Measurements from ENCODE around the gene MVB12B. TPM values are rescaled to one million over a fixed set of nuclear protein-coding genes. Genes with fewer than 3 reads are reported as not detected.

Gene MVB12B
- total RNA-seq, 1 experiment from 2014 or later: 10.9 TPM

DNA sequence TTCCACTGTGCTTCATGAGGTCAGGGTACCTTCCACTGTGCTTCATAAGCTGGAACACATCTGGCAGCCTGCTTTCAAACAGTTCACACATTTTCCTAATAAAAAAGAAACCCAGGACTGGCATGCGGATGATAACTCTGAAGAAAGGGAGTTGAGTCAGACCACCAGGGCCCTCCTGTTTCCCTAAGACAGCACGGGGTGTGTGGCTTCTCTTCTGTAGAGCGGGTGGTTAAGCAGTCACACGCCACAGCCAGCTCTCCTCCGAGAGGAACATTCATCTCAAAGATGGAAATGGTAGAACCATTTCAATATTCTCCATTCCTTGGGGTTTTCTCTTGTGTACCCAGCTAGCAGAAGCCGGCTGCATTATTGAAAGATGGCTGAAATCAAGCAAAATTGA, 159.0 kb downstream of the MVB12B start:
- ATAC-seq (no peak), DNase-seq (ENCODE audit: low read depth, low spot score) (no peak)
- no peaks in the 10 kb centered on the region for H3K79me2 ChIP-seq (ENCODE audit: insufficient read depth, low read length)
- ChIA-PET CTCF (no interaction called here), POLR2A (no interaction called here), RAD21 (ENCODE audit: low non-redundant PET in 1 of 2, low total read pairs in 2 of 2, uncharacterized antibody in 2 of 2, unreplicated experiment in 2 of 2) (no interaction called here)
- no peaks in the 10 kb centered on the region for H3K27me3 ChIP-seq (ENCODE audit: insufficient read depth, low read length)
- no peak overlapping the region for H3K9ac ChIP-seq (ENCODE audit: low read length)
- H2AFZ ChIP-seq (ENCODE audit: low read depth, low read length, poor library complexity, severe bottlenecking): no peak overlapping the region
- no peaks in the 10 kb centered on the region for H3K4me1 ChIP-seq (ENCODE audit: control insufficient read depth in 1 of 2, insufficient read depth in 2 of 2, low read length in 2 of 2)
- intact Hi-C loops (cut with micrococcal nuclease): no loop called here
- H3K27ac ChIP-seq (ENCODE audit: low read depth, low read length): no peak overlapping the region
- H3K9me3 ChIP-seq (ENCODE audit: control insufficient read depth in 1 of 2, insufficient read depth in 1 of 2, low read depth in 1 of 2, low read length in 2 of 2): no peaks in the 10 kb centered on the region
- no peak overlapping the region for H3K4me2 ChIP-seq (ENCODE audit: low read length)
- no peaks in the 10 kb centered on the region for H3K9me2 ChIP-seq (ENCODE audit: insufficient read depth)
- H3K4me3 ChIP-seq (replicated peaks in 1 of 2; ENCODE audit: low read depth in 1 of 2, low read length in 2 of 2): no peak overlapping the region
- no peaks in the 10 kb centered on the region for H4K20me1 ChIP-seq (ENCODE audit: insufficient read depth)
- BruUV-seq (replicated peaks): no TSS peak
- H3K36me3 ChIP-seq (ENCODE audit: control insufficient read depth in 1 of 2, insufficient read depth in 2 of 2, low read length in 2 of 2): no peaks in the 10 kb centered on the region
- no peak for TF ChIP-seq SRF (IDR thresholded peaks at IDR 0.05; ENCODE audit: low read depth)
- TF ChIP-seq ELF1 (IDR thresholded peaks at IDR 0.05; ENCODE audit: borderline replicate concordance, low read depth): no peak
- no peak for TF ChIP-seq YY1 (IDR thresholded peaks at IDR 0.05; ENCODE audit: extremely low read depth, insufficient replicate concordance, low read depth, low read length)
- TF ChIP-seq, protein P1, sequence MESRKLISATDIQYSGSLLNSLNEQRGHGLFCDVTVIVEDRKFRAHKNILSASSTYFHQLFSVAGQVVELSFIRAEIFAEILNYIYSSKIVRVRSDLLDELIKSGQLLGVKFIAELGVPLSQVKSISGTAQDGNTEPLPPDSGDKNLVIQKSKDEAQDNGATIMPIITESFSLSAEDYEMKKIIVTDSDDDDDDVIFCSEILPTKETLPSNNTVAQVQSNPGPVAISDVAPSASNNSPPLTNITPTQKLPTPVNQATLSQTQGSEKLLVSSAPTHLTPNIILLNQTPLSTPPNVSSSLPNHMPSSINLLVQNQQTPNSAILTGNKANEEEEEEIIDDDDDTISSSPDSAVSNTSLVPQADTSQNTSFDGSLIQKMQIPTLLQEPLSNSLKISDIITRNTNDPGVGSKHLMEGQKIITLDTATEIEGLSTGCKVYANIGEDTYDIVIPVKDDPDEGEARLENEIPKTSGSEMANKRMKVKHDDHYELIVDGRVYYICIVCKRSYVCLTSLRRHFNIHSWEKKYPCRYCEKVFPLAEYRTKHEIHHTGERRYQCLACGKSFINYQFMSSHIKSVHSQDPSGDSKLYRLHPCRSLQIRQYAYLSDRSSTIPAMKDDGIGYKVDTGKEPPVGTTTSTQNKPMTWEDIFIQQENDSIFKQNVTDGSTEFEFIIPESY (IDR thresholded peaks at IDR 0.05; ENCODE audit: extremely low read depth, insufficient replicate concordance, low read length): no peak
- no peak for TF ChIP-seq EZH2phosphoT487 (IDR thresholded peaks at IDR 0.05; ENCODE audit: borderline replicate concordance)

DNA sequence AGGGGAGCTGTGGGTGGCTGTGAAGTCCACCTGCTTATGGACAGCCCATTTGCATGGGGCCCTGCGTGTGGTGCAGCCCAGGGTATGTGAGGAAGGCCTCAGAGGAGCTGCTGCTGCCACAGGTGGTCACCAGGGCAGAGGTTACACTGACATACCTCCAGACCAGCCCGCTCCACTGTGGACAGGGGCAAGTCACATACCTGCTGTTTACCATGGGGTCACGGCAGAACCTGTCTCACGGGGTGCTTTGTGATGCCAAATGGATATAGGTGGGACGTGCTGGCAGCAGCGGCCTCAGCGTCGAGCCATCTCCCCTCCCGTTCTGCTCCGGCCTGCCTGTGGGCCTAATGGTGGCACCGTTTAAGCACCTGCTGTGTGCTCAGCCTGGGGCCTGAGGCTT, 159.6 kb downstream of the MVB12B start:
- ChIA-PET CTCF (no interaction called here), RAD21 (ENCODE audit: low non-redundant PET in 1 of 2, low total read pairs in 2 of 2, uncharacterized antibody in 2 of 2, unreplicated experiment in 2 of 2) (no interaction called here), POLR2A (no interaction called here)
- Histone ChIP-seq H3K4me3 (replicated peaks in 1 of 2; ENCODE audit: low read depth in 1 of 2, low read length in 2 of 2) (no peak overlapping the region), H4K20me1 (ENCODE audit: insufficient read depth) (no peaks in the 10 kb centered on the region), H3K27me3 (ENCODE audit: insufficient read depth, low read length) (no peaks in the 10 kb centered on the region), H3K36me3 (ENCODE audit: control insufficient read depth in 1 of 2, insufficient read depth in 2 of 2, low read length in 2 of 2) (no peaks in the 10 kb centered on the region), H3K79me2 (ENCODE audit: insufficient read depth, low read length) (no peaks in the 10 kb centered on the region), H3K4me1 (ENCODE audit: control insufficient read depth in 1 of 2, insufficient read depth in 2 of 2, low read length in 2 of 2) (no peaks in the 10 kb centered on the region), H3K9me2 (ENCODE audit: insufficient read depth) (no peaks in the 10 kb centered on the region), H3K4me2 (ENCODE audit: low read length) (no peak overlapping the region), H3K27ac (ENCODE audit: low read depth, low read length) (no peak overlapping the region), H3K9ac (ENCODE audit: low read length) (no peak overlapping the region), H3K9me3 (ENCODE audit: control insufficient read depth in 1 of 2, insufficient read depth in 1 of 2, low read depth in 1 of 2, low read length in 2 of 2) (no peaks in the 10 kb centered on the region), H2AFZ (ENCODE audit: low read depth, low read length, poor library complexity, severe bottlenecking) (no peak overlapping the region)
- DNase-seq (ENCODE audit: low read depth, low spot score): no peak
- TF ChIP-seq SP1 (IDR thresholded peaks at IDR 0.05; ENCODE audit: low read depth): no peak
- TF ChIP-seq, protein P1 (IDR thresholded peaks at IDR 0.05; ENCODE audit: extremely low read depth, insufficient replicate concordance, low read length): no peak
- no peak for TF ChIP-seq JUND (IDR thresholded peaks at IDR 0.05)
- TF ChIP-seq RAD21 (IDR thresholded peaks at IDR 0.05; ENCODE audit: low read depth): no peak
- TF ChIP-seq, protein P2, sequence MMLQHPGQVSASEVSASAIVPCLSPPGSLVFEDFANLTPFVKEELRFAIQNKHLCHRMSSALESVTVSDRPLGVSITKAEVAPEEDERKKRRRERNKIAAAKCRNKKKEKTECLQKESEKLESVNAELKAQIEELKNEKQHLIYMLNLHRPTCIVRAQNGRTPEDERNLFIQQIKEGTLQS (IDR thresholded peaks at IDR 0.05): no peak
- no peak for TF ChIP-seq POLR2A (IDR thresholded peaks at IDR 0.05; ENCODE audit: borderline replicate concordance, extremely low read depth, insufficient read depth, insufficient read length)
- no peak for TF ChIP-seq EZH2phosphoT487 (IDR thresholded peaks at IDR 0.05; ENCODE audit: borderline replicate concordance)
- TF ChIP-seq TCF7L2 (IDR thresholded peaks at IDR 0.05; ENCODE audit: borderline replicate concordance, extremely low read depth, insufficient read depth, insufficient read length): no peak
- TF ChIP-seq EZH2 (IDR thresholded peaks at IDR 0.05): no peak
- no peak for TF ChIP-seq EGR1 (IDR thresholded peaks at IDR 0.05; ENCODE audit: low read depth)
- TF ChIP-seq, protein P3, sequence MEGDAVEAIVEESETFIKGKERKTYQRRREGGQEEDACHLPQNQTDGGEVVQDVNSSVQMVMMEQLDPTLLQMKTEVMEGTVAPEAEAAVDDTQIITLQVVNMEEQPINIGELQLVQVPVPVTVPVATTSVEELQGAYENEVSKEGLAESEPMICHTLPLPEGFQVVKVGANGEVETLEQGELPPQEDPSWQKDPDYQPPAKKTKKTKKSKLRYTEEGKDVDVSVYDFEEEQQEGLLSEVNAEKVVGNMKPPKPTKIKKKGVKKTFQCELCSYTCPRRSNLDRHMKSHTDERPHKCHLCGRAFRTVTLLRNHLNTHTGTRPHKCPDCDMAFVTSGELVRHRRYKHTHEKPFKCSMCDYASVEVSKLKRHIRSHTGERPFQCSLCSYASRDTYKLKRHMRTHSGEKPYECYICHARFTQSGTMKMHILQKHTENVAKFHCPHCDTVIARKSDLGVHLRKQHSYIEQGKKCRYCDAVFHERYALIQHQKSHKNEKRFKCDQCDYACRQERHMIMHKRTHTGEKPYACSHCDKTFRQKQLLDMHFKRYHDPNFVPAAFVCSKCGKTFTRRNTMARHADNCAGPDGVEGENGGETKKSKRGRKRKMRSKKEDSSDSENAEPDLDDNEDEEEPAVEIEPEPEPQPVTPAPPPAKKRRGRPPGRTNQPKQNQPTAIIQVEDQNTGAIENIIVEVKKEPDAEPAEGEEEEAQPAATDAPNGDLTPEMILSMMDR (IDR thresholded peaks at IDR 0.05 in 2 of 3, conservative IDR thresholded peaks at IDR 0.05 in 1 of 3; ENCODE audit: borderline replicate concordance in 1 of 3, insufficient read depth in 1 of 3, low read depth in 2 of 3, low read length in 2 of 3): no peak
- ATAC-seq: no peak
- no TSS peak for BruUV-seq (replicated peaks)
- intact Hi-C loops (cut with micrococcal nuclease): no loop called here

Data from HCT116 (cell line).